ENCODE data around the gene ABR. TPM values are rescaled to one million over a fixed set of nuclear protein-coding genes. Genes with fewer than 3 reads are reported as not detected.
A peak's percentile ranks its signal among the peaks of the same experiment; 100 is the strongest.

ABR gene
- 10 to 100 TPM; 32.1 to 33.4 TPM for total RNA-seq

- CTCF ChIA-PET = no interaction called here
- H3K9me3 Mint-ChIP-seq = no peaks in the 10 kb centered on the region
- peak within 1 kb of the TSS; percentile 63 for H3K4me3 Mint-ChIP-seq
- no peaks in the 10 kb centered on the region for H3K36me3 Mint-ChIP-seq (ENCODE audit: low read depth)
- intact Hi-C loops (cut with micrococcal nuclease) = no loop called here
- no peaks in the 10 kb centered on the region for H3K27me3 Mint-ChIP-seq (ENCODE audit: low read depth)
- peaks cover 8% of the 10 kb centered on the region for H3K4me1 Mint-ChIP-seq (ENCODE audit: low read depth)
- no peak within 1 kb of the TSS for H3K27ac Mint-ChIP-seq
- DNase-seq = peak; percentile 51
Measured at GRCh38 chr17:1179818-1180742, at the start of gene ABR. Gene ABR, minus strand, starts transcription at chr17:1179981. Its CDS starts 254 bp downstream, at chr17:1179727.

DNA sequence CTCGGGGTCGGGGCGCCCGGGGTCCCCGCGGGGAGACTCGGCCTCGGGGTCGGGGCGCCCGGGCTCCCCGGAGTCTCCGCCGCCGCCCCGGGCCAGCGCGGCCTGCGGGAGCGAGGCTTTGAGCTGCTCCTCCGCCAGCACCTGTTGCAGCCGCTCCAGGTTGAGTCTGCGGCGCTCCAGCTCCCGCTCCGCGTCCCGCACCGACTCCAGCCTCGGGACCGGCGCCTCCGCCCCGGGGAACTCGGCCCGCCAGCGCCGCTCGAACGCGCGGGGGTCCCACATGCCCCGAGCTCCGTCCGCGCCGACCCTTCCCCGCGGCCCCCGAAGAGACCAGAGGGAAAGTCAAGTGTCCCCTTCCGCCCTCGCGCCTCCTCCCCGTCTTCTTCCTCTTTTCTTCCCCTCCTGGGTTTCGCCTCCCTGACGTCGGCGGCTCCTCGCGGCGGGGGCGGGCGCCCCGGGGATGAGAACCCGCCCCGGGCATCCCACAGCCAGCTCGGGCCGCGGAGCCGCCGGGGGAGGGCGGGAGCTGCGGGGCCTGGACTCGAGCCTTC lies 49.6 kb upstream of the ABR start:
- intact Hi-C loops (cut with micrococcal nuclease) = no loop called here
- Mint-ChIP-seq H3K27ac (no peak overlapping the region), H3K4me3 (peak overlapping the region; percentile 56), H3K4me1 (ENCODE audit: low read depth) (peaks cover 9% of the 10 kb centered on the region), H3K27me3 (ENCODE audit: low read depth) (peaks cover 45% of the 10 kb centered on the region), H3K36me3 (ENCODE audit: low read depth) (peaks cover 1% of the 10 kb centered on the region), H3K9me3 (no peaks in the 10 kb centered on the region)
- DNase-seq = peak; percentile 48
- CTCF ChIA-PET = interaction anchor here (0.5 to 0.6 kb wide), 2 partner anchors 114 to 700 kb away, joined by 3 to 4 read pairs; no protein-coding TSS in a partner anchor

GRCh38 chr17:1228781-1229348 lies 49.1 kb upstream of the ABR start:
- DNase-seq = no peak
- Mint-ChIP-seq H3K27me3 (ENCODE audit: low read depth) (peaks cover 41% of the 10 kb centered on the region), H3K27ac (no peak overlapping the region), H3K9me3 (no peaks in the 10 kb centered on the region), H3K36me3 (ENCODE audit: low read depth) (peaks cover 1% of the 10 kb centered on the region), H3K4me3 (no peak overlapping the region), H3K4me1 (ENCODE audit: low read depth) (peaks cover 9% of the 10 kb centered on the region)
- intact Hi-C loops (cut with micrococcal nuclease) = no loop called here
- CTCF ChIA-PET = interaction anchor here (0.5 to 0.8 kb wide), 3 partner anchors 39 to 114 kb away, joined by 3 to 4 read pairs (median 3); no protein-coding TSS in a partner anchor

DNA sequence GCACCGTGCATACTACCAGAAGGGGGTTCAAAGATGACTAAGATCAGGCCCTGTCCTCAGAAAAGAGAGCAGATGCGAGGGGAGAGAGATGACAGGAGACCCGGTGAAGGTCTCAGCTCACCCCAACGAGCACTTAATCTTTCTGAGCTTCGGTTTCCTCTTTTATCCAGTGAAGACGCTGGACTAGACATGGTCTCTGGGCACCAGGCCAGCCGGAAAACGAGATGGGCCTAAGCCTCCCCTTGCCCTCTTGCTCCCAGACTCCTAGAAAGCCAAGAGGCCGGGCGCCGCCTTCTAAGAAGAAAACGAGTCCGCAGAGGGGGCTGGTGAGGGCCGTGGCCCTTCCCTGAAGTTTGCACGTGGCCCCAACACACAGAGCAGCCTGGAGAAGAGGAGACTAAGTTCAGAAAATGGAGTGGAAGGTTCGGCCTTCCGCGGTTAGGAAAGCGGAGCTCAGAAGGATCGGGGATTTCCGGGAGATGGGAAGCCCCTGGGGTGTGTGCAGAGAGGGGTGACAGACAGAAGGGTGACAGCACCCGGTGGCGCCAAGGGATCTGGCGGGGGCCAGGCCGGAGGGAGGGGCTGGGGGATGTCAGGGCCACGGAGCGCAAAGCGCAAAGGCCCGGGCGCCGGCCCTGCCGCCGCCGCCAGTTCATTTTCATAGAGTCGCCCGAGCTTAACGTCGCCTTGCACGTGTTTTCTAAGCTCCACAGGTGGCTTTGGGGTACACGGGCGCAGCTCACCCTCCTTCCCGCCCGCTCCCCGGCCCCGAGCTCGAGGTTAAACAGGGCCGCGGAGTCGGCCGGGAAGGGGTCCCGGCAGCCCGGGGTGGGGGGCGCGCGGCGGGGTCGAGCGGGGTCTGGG lies 48.4 kb upstream of the ABR start:
- intact Hi-C loops (cut with micrococcal nuclease) = no loop called here
- Mint-ChIP-seq H3K36me3 (ENCODE audit: low read depth) (peaks cover 1% of the 10 kb centered on the region), H3K27ac (no peak overlapping the region), H3K9me3 (no peaks in the 10 kb centered on the region), H3K4me1 (ENCODE audit: low read depth) (peaks cover 9% of the 10 kb centered on the region), H3K4me3 (peak overlapping the region; percentile 55), H3K27me3 (ENCODE audit: low read depth) (peaks cover 41% of the 10 kb centered on the region)
- CTCF ChIA-PET = interaction anchor here (0.7 to 0.8 kb wide), 3 partner anchors 27 to 106 kb away, joined by 3 to 4 read pairs (median 3); no protein-coding TSS in a partner anchor
- peak; percentile 24 for DNase-seq

DNA sequence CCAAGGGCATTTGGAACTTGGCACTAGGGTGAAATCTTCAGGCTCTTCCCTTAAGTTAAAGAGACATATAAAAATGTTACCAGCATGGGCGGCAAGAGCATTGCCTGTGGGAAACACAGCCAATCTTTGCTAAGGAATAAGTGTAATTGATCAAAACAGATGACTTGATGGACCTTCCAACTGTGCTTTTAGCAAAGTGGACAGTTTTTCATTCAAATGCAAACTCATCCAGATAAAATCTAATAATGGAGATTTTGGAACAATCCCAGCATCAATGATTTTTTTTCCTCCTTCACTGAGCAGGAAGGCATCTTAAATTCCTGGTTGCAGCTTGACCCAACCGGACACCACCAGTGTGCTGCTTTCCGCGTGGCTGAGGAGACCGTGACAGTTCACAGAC lies 47.6 kb upstream of the ABR start:
- Mint-ChIP-seq H3K27me3 (ENCODE audit: low read depth) (peaks cover 36% of the 10 kb centered on the region), H3K27ac (no peak overlapping the region), H3K4me1 (ENCODE audit: low read depth) (peaks cover 9% of the 10 kb centered on the region), H3K4me3 (no peak overlapping the region), H3K9me3 (no peaks in the 10 kb centered on the region), H3K36me3 (ENCODE audit: low read depth) (peaks cover 1% of the 10 kb centered on the region)
- DNase-seq = no peak
- intact Hi-C loops (cut with micrococcal nuclease) = no loop called here
- CTCF ChIA-PET = interaction anchor here (0.8 kb wide), 1 partner anchor 27 kb away, joined by 3 read pairs; no protein-coding TSS in a partner anchor

- H3K4me3 Mint-ChIP-seq = no peak overlapping the region
- no peaks in the 10 kb centered on the region for H3K9me3 Mint-ChIP-seq
- DNase-seq = no peak
- H3K27me3 Mint-ChIP-seq (ENCODE audit: low read depth) = peaks cover 27% of the 10 kb centered on the region
- no peak overlapping the region for H3K27ac Mint-ChIP-seq
- intact Hi-C loops (cut with micrococcal nuclease) = no loop called here
- peaks cover 9% of the 10 kb centered on the region for H3K4me1 Mint-ChIP-seq (ENCODE audit: low read depth)
- H3K36me3 Mint-ChIP-seq (ENCODE audit: low read depth) = peaks cover 1% of the 10 kb centered on the region
- CTCF ChIA-PET = interaction anchor here (1.0 kb wide), 1 partner anchor 107 kb away, joined by 3 read pairs; no protein-coding TSS in a partner anchor
Measured at GRCh38 chr17:1226308-1226707, 46.5 kb upstream of the ABR start.

GRCh38 chr17:1224330-1224729 lies 44.5 kb upstream of the ABR start:
- intact Hi-C loops (cut with micrococcal nuclease) = no loop called here
- Mint-ChIP-seq H3K9me3 (no peaks in the 10 kb centered on the region), H3K4me3 (no peak overlapping the region), H3K36me3 (ENCODE audit: low read depth) (no peaks in the 10 kb centered on the region), H3K27ac (no peak overlapping the region), H3K4me1 (ENCODE audit: low read depth) (peaks cover 3% of the 10 kb centered on the region), H3K27me3 (ENCODE audit: low read depth) (peaks cover 20% of the 10 kb centered on the region)
- CTCF ChIA-PET = no interaction called here
- no peak for DNase-seq

GRCh38 chr17:1223662-1224061 lies 43.9 kb upstream of the ABR start:
- intact Hi-C loops (cut with micrococcal nuclease) = no loop called here
- H3K4me3 Mint-ChIP-seq = no peak overlapping the region
- no peaks in the 10 kb centered on the region for H3K36me3 Mint-ChIP-seq (ENCODE audit: low read depth)
- CTCF ChIA-PET = no interaction called here
- peaks cover 3% of the 10 kb centered on the region for H3K4me1 Mint-ChIP-seq (ENCODE audit: low read depth)
- no peaks in the 10 kb centered on the region for H3K9me3 Mint-ChIP-seq
- DNase-seq = no peak
- no peak overlapping the region for H3K27ac Mint-ChIP-seq
- H3K27me3 Mint-ChIP-seq (ENCODE audit: low read depth) = peaks cover 20% of the 10 kb centered on the region

DNA sequence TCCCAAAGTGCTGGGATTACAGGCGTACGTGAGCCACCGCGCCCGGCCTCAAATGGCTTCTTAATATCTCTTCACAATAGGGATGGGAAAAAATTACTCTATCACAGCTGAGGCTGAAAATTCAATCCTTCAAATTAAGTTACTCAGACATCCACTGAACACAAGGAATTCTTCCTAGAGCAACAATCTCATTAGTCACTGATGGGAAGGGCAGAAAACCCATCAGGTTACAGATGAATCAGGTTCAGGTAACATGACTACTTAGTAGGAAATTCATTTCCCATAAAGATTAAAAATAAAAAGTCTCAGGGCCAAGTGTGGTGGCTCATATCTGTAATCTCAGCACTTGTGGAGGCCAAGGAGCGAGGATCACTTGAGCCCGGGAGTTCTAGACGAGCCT lies 42.5 kb upstream of the ABR start:
- no peaks in the 10 kb centered on the region for H3K4me1 Mint-ChIP-seq (ENCODE audit: low read depth)
- intact Hi-C loops (cut with micrococcal nuclease) = no loop called here
- no peaks in the 10 kb centered on the region for H3K9me3 Mint-ChIP-seq
- H3K4me3 Mint-ChIP-seq = no peak overlapping the region
- H3K36me3 Mint-ChIP-seq (ENCODE audit: low read depth) = no peaks in the 10 kb centered on the region
- CTCF ChIA-PET = no interaction called here
- no peak for DNase-seq
- no peak overlapping the region for H3K27ac Mint-ChIP-seq
- peaks cover 12% of the 10 kb centered on the region for H3K27me3 Mint-ChIP-seq (ENCODE audit: low read depth)

DNA sequence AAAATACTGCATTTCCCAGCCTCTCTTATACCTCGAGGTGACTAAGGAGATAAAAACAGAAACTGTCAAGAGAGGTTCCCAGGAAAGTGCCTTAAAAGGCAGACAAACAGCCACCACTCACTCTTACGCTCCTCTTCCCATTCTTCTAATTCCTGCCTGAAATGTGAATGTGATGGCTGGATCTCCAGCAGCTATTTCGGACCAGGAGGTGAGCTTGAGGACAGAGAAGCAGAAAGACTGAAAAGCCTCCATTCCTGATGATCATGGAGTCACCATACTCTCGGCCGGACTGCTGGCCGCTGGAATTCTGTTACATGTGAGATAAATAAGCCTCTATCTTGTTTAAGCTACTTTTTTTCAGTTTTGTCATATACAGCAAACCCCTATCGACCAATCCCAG lies 41.4 kb upstream of the ABR start:
- intact Hi-C loops (cut with micrococcal nuclease) = no loop called here
- Mint-ChIP-seq H3K4me3 (no peak overlapping the region), H3K27ac (no peak overlapping the region), H3K27me3 (ENCODE audit: low read depth) (peaks cover 6% of the 10 kb centered on the region), H3K9me3 (no peaks in the 10 kb centered on the region), H3K4me1 (ENCODE audit: low read depth) (no peaks in the 10 kb centered on the region), H3K36me3 (ENCODE audit: low read depth) (no peaks in the 10 kb centered on the region)
- DNase-seq = no peak
- CTCF ChIA-PET = no interaction called here

DNA sequence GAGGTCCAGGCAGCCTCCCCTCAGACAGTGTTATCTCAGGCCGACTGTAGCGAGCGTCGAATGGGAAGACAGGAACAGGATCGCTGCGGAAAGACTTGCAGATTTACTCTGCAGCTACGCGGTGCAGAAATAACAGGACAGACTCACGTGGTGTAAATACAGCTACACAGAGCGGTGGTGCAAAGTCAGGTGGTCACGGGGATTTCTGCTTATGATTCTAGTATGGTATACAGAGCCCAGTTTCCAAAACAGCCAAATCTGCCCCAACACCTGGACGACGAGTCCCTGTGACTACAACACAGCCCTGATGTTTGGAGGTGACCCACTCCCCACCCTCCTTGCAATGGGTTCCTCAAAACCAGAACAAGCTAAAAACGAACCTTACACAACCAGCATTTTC lies 40.6 kb upstream of the ABR start:
- intact Hi-C loops (cut with micrococcal nuclease) = no loop called here
- no peaks in the 10 kb centered on the region for H3K36me3 Mint-ChIP-seq (ENCODE audit: low read depth)
- peaks cover 2% of the 10 kb centered on the region for H3K27me3 Mint-ChIP-seq (ENCODE audit: low read depth)
- H3K27ac Mint-ChIP-seq = no peak overlapping the region
- H3K9me3 Mint-ChIP-seq = no peaks in the 10 kb centered on the region
- H3K4me1 Mint-ChIP-seq (ENCODE audit: low read depth) = no peaks in the 10 kb centered on the region
- no peak overlapping the region for H3K4me3 Mint-ChIP-seq
- DNase-seq = no peak
- CTCF ChIA-PET = interaction anchor here (0.8 kb wide), 1 partner anchor 114 kb away, joined by 7 read pairs; no protein-coding TSS in a partner anchor

DNA sequence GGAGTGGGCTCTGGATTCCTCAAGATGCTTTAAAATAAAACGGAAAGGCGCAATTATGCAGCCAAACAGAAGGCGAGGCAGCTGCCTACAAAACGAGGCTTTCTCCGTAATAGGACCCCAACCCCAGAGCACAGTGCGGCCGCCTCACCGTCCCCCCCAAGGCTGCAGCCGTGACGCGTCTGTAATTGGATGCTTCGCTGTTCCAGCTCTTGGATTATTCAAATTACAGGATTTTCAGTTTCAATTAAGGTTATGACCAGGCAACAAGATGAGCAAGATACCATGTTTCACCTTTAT lies 37.3 kb upstream of the ABR start:
- H3K36me3 Mint-ChIP-seq (ENCODE audit: low read depth) = no peaks in the 10 kb centered on the region
- no peaks in the 10 kb centered on the region for H3K9me3 Mint-ChIP-seq
- H3K27ac Mint-ChIP-seq = no peak overlapping the region
- intact Hi-C loops (cut with micrococcal nuclease) = no loop called here
- CTCF ChIA-PET = no interaction called here
- no peaks in the 10 kb centered on the region for H3K4me1 Mint-ChIP-seq (ENCODE audit: low read depth)
- no peak for DNase-seq
- H3K4me3 Mint-ChIP-seq = no peak overlapping the region
- H3K27me3 Mint-ChIP-seq (ENCODE audit: low read depth) = peaks cover 2% of the 10 kb centered on the region
